Neutrophil (primary cell): Measurements from ENCODE around the gene SIAH2.

ENCODE experiments used
- H3K27ac ChIP-seq: fragments of 200-600 bp; sonication (generic); 2 replicates; pipeline ENCODE4 v1.5.1; 2016; ENCODE audit warnings: mild to moderate bottlenecking, moderate library complexity
- H3K27me3 ChIP-seq: fragments of 200-600 bp; sonication (generic); 2 replicates; pipeline ENCODE4 v1.6.0; 2016; ENCODE audit warnings: mild to moderate bottlenecking
- H3K36me3 ChIP-seq: fragments of 200-600 bp; sonication (generic); 2 replicates; pipeline ENCODE4 v1.5.1; 2017
- H3K4me1 ChIP-seq, 2 experiments: fragments of 200-600 bp in 1 of 2; sonication (generic) in 1 of 2; 1 replicate in 1 of 2; 2 replicates in 1 of 2; pipeline versions ENCODE4 v1.5.1 to v1.6.1; 2013 to 2016; ENCODE audit warnings: low read depth in 1 of 2, low read length in 1 of 2, mild to moderate bottlenecking in 1 of 2, moderate library complexity in 1 of 2; ENCODE audit not compliant: control insufficient read depth in 1 of 2, insufficient read depth in 1 of 2
- H3K4me3 ChIP-seq, 2 experiments: fragments of 200-600 bp in 1 of 2; sonication (generic) in 1 of 2; 1 replicate in 1 of 2; 2 replicates in 1 of 2; pipeline ENCODE4 v1.5.1; 2013 to 2016; ENCODE audit warnings: low read depth in 1 of 2, low read length in 1 of 2, mild to moderate bottlenecking in 1 of 2, moderate library complexity in 1 of 2
- H3K9me3 ChIP-seq: fragments of 200-600 bp; sonication (generic); 2 replicates; pipeline ENCODE4 v1.5.1; 2016
- CTCF ChIP-seq: fragments of 200-600 bp; sonication (generic); IDR thresholded peaks from 2 replicates; pipeline ENCODE4 v1.5.1; 2016; ENCODE audit warnings: antibody characterized with exemption

SIAH2 gene

GRCh38 chr3:150729682-150730360 is 33.1 kb downstream of the SIAH2 start:
- no peak overlapping the region for H3K27ac ChIP-seq
- no peak for TF ChIP-seq CTCF

GRCh38 chr3:150727653-150728502 is 35.1 kb downstream of the SIAH2 start:
- Histone ChIP-seq H3K4me1 (no peaks in the 10 kb centered on the region), H3K27me3 (no peaks in the 10 kb centered on the region), H3K27ac (no peak overlapping the region), H3K36me3 (no peaks in the 10 kb centered on the region), H3K9me3 (no peaks in the 10 kb centered on the region), H3K4me3 (no peak overlapping the region)
- no peak for TF ChIP-seq CTCF

More at GRCh38 chr3:150729682-150730360, 33.1 kb downstream of the SIAH2 start:
- H3K4me1 ChIP-seq, result no peaks in the 10 kb centered on the region
- no peak overlapping the region for H3K4me3 ChIP-seq
- H3K36me3 ChIP-seq, result no peaks in the 10 kb centered on the region
- H3K27me3 ChIP-seq, result no peaks in the 10 kb centered on the region
- no peaks in the 10 kb centered on the region for H3K9me3 ChIP-seq

GRCh38 chr3:150725548-150725947 is 37.4 kb downstream of the SIAH2 start:
- Histone ChIP-seq H3K4me1 (no peaks in the 10 kb centered on the region), H3K36me3 (no peaks in the 10 kb centered on the region), H3K27me3 (no peaks in the 10 kb centered on the region), H3K27ac (no peak overlapping the region), H3K4me3 (no peak overlapping the region), H3K9me3 (no peaks in the 10 kb centered on the region)
- no peak for TF ChIP-seq CTCF

- no peaks in the 10 kb centered on the region for H3K4me1 ChIP-seq
- H3K9me3 ChIP-seq, result no peaks in the 10 kb centered on the region
- no peak overlapping the region for H3K27ac ChIP-seq
- no peak for TF ChIP-seq CTCF
- no peaks in the 10 kb centered on the region for H3K27me3 ChIP-seq
- H3K4me3 ChIP-seq, result no peak overlapping the region
- no peaks in the 10 kb centered on the region for H3K36me3 ChIP-seq
These were observed 39.0 kb downstream of the SIAH2 start for GRCh38 chr3:150723946-150724345.

GRCh38 chr3:150722267-150722666 is 40.7 kb downstream of the SIAH2 start:
- Histone ChIP-seq H3K36me3 (no peaks in the 10 kb centered on the region), H3K4me1 (no peaks in the 10 kb centered on the region), H3K27me3 (no peaks in the 10 kb centered on the region), H3K27ac (no peak overlapping the region), H3K9me3 (no peaks in the 10 kb centered on the region), H3K4me3 (no peak overlapping the region)
- TF ChIP-seq CTCF, result no peak
